ENCODE measurements around the gene VAV1.
"Not testable (repeated sequence)": the region's sequence is repeated elsewhere in the genome, so short reads cannot be mapped to it uniquely, and the experiment has no call there.

Gene VAV1

DNA sequence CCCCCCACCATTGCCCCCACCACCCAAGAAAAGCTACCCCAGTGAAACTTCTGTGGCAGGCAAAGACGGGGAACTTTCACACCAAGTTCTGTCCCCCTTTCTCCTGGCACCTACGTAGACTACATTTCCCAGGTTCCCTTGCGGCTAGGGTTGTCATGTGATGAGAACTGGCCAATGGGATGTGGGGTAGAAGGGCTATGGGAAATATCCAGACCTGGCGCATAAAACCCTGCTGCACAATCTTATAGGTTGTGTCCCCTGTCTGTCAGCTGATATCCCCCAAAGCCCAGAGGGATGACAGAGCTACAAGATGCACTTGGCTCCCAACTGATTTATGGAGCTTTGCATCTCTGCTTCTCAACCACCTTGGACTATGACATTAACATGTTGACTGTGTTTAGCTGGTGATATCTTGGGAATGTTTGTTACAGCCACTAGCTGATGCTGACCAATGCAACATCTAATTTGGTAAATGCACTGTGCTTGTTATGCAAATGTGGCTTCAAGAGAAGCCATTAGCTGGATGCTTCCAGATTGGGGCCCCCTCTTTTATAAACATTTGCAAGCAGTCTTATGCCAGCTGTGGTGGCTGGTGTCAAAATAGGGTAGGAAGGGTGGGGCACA, 11.3 kb upstream of the VAV1 start:
- no peaks in the 10 kb centered on the region for H3F3A ChIP-seq (ENCODE audit: insufficient read depth, low read length)
- no peaks in the 10 kb centered on the region for H3K9me2 ChIP-seq (ENCODE audit: low read depth, low read length)
- H3K9ac ChIP-seq (ENCODE audit: low read length), result no peak overlapping the region
- H2AFZ ChIP-seq (ENCODE audit: low read length), result no peak overlapping the region
- no peak overlapping the region for H3K27ac ChIP-seq (ENCODE audit: low read depth, low read length, poor library complexity, severe bottlenecking)
- H3K4me2 ChIP-seq (ENCODE audit: low read length), result no peak overlapping the region
- no peak overlapping the region for H3K4me3 ChIP-seq (ENCODE audit: low read depth, low read length, poor library complexity, severe bottlenecking)
- peaks cover 28% of the 10 kb centered on the region for H3K36me3 ChIP-seq (ENCODE audit: insufficient read depth, low read length)
- no peaks in the 10 kb centered on the region for H3K79me2 ChIP-seq (ENCODE audit: insufficient read depth, low read length)
- H3K9me3 ChIP-seq (ENCODE audit: low read length), result no peaks in the 10 kb centered on the region
- no peaks in the 10 kb centered on the region for H3K27me3 ChIP-seq (ENCODE audit: insufficient read depth, low read length)
- H3K4me1 ChIP-seq (ENCODE audit: insufficient read depth, low read length, severe bottlenecking), result peaks cover 9% of the 10 kb centered on the region
- TF ChIP-seq EZH2 (IDR thresholded peaks at IDR 0.05; ENCODE audit: borderline replicate concordance, low read length) (no peak), CTCF (IDR thresholded peaks at IDR 0.05; ENCODE audit: low read length) (no peak)
- H4K20me1 ChIP-seq (ENCODE audit: insufficient read depth, low read length), result no peaks in the 10 kb centered on the region

GRCh38 chr19:6762253-6762797, 10.2 kb upstream of the VAV1 start:
- not testable (repeated sequence) for H3K9me3 ChIP-seq (ENCODE audit: low read length); H2AFZ ChIP-seq (ENCODE audit: low read length); H3K4me2 ChIP-seq (ENCODE audit: low read length); H3F3A ChIP-seq (ENCODE audit: insufficient read depth, low read length); H3K27ac ChIP-seq (ENCODE audit: low read depth, low read length, poor library complexity, severe bottlenecking); H3K27me3 ChIP-seq (ENCODE audit: insufficient read depth, low read length); H3K9ac ChIP-seq (ENCODE audit: low read length); H3K9me2 ChIP-seq (ENCODE audit: low read depth, low read length); H3K79me2 ChIP-seq (ENCODE audit: insufficient read depth, low read length); H4K20me1 ChIP-seq (ENCODE audit: insufficient read depth, low read length); H3K4me3 ChIP-seq (ENCODE audit: low read depth, low read length, poor library complexity, severe bottlenecking)
- Histone ChIP-seq H3K4me1 (ENCODE audit: insufficient read depth, low read length, severe bottlenecking) (peaks cover 16% of the 10 kb centered on the region), H3K36me3 (ENCODE audit: insufficient read depth, low read length) (peaks cover 28% of the 10 kb centered on the region)

GRCh38 chr19:6765738-6766356, 6.7 kb upstream of the VAV1 start:
- H3K4me2 ChIP-seq (ENCODE audit: low read length), result peak overlapping the region; percentile 100
- H3K9me2 ChIP-seq (ENCODE audit: low read depth, low read length), result no peaks in the 10 kb centered on the region
- H3K4me3 ChIP-seq (ENCODE audit: low read depth, low read length, poor library complexity, severe bottlenecking), result peak overlapping the region; percentile 81
- no peaks in the 10 kb centered on the region for H3K79me2 ChIP-seq (ENCODE audit: insufficient read depth, low read length)
- H3K27me3 ChIP-seq (ENCODE audit: insufficient read depth, low read length), result no peaks in the 10 kb centered on the region
- no peaks in the 10 kb centered on the region for H3K9me3 ChIP-seq (ENCODE audit: low read length)
- H3K9ac ChIP-seq (ENCODE audit: low read length), result peak overlapping the region; percentile 78
- peak overlapping the region; percentile 79 for H3K27ac ChIP-seq (ENCODE audit: low read depth, low read length, poor library complexity, severe bottlenecking)
- H3F3A ChIP-seq (ENCODE audit: insufficient read depth, low read length), result 0 out of 2 replicates have a peak, but pooled peaks cover 4% of the 10 kb centered on the region
- TF ChIP-seq CTCF (IDR thresholded peaks at IDR 0.05; ENCODE audit: low read length) (no peak), EZH2 (IDR thresholded peaks at IDR 0.05; ENCODE audit: borderline replicate concordance, low read length) (no peak)
- H3K36me3 ChIP-seq (ENCODE audit: insufficient read depth, low read length), result peaks cover 10% of the 10 kb centered on the region
- H3K4me1 ChIP-seq (ENCODE audit: insufficient read depth, low read length, severe bottlenecking), result peaks cover 28% of the 10 kb centered on the region
- no peak overlapping the region for H2AFZ ChIP-seq (ENCODE audit: low read length)
- H4K20me1 ChIP-seq (ENCODE audit: insufficient read depth, low read length), result no peaks in the 10 kb centered on the region
